ENCODE results near the gene PLTP. TPM values are rescaled to one million over a fixed set of nuclear protein-coding genes. Genes with fewer than 3 reads are reported as not detected.

Gene PLTP
- total RNA-seq = 28.6 and 29.6 TPM in 2 replicates
- long read RNA-seq, transcript PLTP-203 (16 exons, 1,743 nt) = major isoform, 10 of 12 reads
- long read RNA-seq, partial matches to known transcripts = 0 of 12 reads
- long read RNA-seq, other reads (novel, unspliced or antisense) = 2 of 12 reads

- H3K36me3 Mint-ChIP-seq (ENCODE audit: insufficient read depth) = peaks cover 4% of the 10 kb centered on the region
- peak within 1 kb of the TSS; percentile 90 for H3K27ac Mint-ChIP-seq
- H3K27me3 Mint-ChIP-seq = peaks cover 3% of the 10 kb centered on the region
- H3K4me3 Mint-ChIP-seq (ENCODE audit: low read depth) = peak within 1 kb of the TSS; percentile 73
- DNase-seq (ENCODE audit: low spot score, unreplicated experiment) = peak; percentile 50
- no peaks in the 10 kb centered on the region for H3K9me3 Mint-ChIP-seq (ENCODE audit: low read depth)
- TF ChIP-seq CTCF (IDR thresholded peaks at IDR 0.05; ENCODE audit: unreplicated experiment) = no peak
- H3K4me1 Mint-ChIP-seq (ENCODE audit: low read depth) = peaks cover 2% of the 10 kb centered on the region
Measured at GRCh38 chr20:45911486-45912343, at the start of gene PLTP. Gene PLTP (minus strand): TSS chr20:45912155. CDS start chr20:45911452, 703 bp downstream.

- no peaks in the 10 kb centered on the region for H3K4me1 Mint-ChIP-seq (ENCODE audit: low read depth)
- no peak overlapping the region for H3K27ac Mint-ChIP-seq
- DNase-seq (ENCODE audit: low spot score, unreplicated experiment) = no peak
- no peak for TF ChIP-seq CTCF (IDR thresholded peaks at IDR 0.05; ENCODE audit: unreplicated experiment)
- H3K36me3 Mint-ChIP-seq (ENCODE audit: insufficient read depth) = peaks cover 20% of the 10 kb centered on the region
- no peaks in the 10 kb centered on the region for H3K27me3 Mint-ChIP-seq
- no peak overlapping the region for H3K4me3 Mint-ChIP-seq (ENCODE audit: low read depth)
- no peaks in the 10 kb centered on the region for H3K9me3 Mint-ChIP-seq (ENCODE audit: low read depth)
Measured at GRCh38 chr20:45959956-45960630, 48.1 kb upstream of the PLTP start.

- Mint-ChIP-seq H3K9me3 (ENCODE audit: low read depth) (no peaks in the 10 kb centered on the region), H3K27ac (peak overlapping the region; percentile 87), H3K4me1 (ENCODE audit: low read depth) (no peaks in the 10 kb centered on the region), H3K36me3 (ENCODE audit: insufficient read depth) (peaks cover 20% of the 10 kb centered on the region), H3K4me3 (ENCODE audit: low read depth) (no peak overlapping the region), H3K27me3 (no peaks in the 10 kb centered on the region)
- no peak for TF ChIP-seq CTCF (IDR thresholded peaks at IDR 0.05; ENCODE audit: unreplicated experiment)
- DNase-seq (ENCODE audit: low spot score, unreplicated experiment) = no peak
Measured at GRCh38 chr20:45959126-45959525, 47.2 kb upstream of the PLTP start.

- no peak for TF ChIP-seq CTCF (IDR thresholded peaks at IDR 0.05; ENCODE audit: unreplicated experiment)
- Mint-ChIP-seq H3K4me3 (ENCODE audit: low read depth) (no peak overlapping the region), H3K27me3 (no peaks in the 10 kb centered on the region), H3K4me1 (ENCODE audit: low read depth) (no peaks in the 10 kb centered on the region), H3K27ac (no peak overlapping the region), H3K9me3 (ENCODE audit: low read depth) (no peaks in the 10 kb centered on the region), H3K36me3 (ENCODE audit: insufficient read depth) (peaks cover 20% of the 10 kb centered on the region)
- no peak for DNase-seq (ENCODE audit: low spot score, unreplicated experiment)
Measured at GRCh38 chr20:45958593-45958992, 46.6 kb upstream of the PLTP start.

Measured in progenitor cell of endocrine pancreas (in vitro differentiated cells).